Cardiac fibroblast (primary cell): Measurements from ENCODE around the gene TMEM63B.

Source experiments
- DNase-seq, 2 donors: peaks; one replicate each; pipeline versions ENCODE4 v3.0.0 to v3.0.0-alpha.2; 2010; ENCODE audit warnings: low read depth in 2 of 2
- H3K4me3 ChIP-seq, 2 donors: replicated peaks in 1 of 2; 1 replicate in 1 of 2; 2 replicates in 1 of 2; pipeline ENCODE4 v1.5.1; 2011; ENCODE audit warnings: low read depth in 2 of 2, low read length in 2 of 2, mild to moderate bottlenecking in 2 of 2, moderate library complexity in 1 of 2
- TF ChIP-seq, protein P1 (sequence below): IDR thresholded peaks from one replicate; pipeline ENCODE4 v1.5.1; 2011; ENCODE audit warnings: low read depth, mild to moderate bottlenecking, low read length, inconsistent platforms

The TMEM63B gene

DNA sequence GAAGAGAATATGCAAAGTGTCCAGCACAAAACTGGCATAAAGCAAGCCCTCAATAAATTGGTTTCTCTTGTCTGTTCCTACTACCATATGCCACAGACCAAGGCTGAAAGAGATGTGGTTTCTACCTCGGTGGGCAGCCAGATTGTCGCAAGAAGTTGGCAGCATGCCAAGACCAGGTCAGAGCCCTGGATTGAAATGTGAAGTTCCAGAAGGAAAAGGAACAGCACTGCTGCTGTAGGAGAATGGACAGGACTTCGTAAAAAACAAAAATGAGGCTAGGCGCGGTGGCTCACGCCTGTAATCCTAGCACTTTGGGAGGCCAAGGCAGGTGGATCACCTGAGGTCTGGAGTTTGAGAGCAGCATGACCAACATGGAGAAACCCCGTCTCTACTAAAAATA is 22.2 kb upstream of the TMEM63B start:
- peak in 1 of 2 donors; percentile 33 for DNase-seq
- TF ChIP-seq, protein P1, sequence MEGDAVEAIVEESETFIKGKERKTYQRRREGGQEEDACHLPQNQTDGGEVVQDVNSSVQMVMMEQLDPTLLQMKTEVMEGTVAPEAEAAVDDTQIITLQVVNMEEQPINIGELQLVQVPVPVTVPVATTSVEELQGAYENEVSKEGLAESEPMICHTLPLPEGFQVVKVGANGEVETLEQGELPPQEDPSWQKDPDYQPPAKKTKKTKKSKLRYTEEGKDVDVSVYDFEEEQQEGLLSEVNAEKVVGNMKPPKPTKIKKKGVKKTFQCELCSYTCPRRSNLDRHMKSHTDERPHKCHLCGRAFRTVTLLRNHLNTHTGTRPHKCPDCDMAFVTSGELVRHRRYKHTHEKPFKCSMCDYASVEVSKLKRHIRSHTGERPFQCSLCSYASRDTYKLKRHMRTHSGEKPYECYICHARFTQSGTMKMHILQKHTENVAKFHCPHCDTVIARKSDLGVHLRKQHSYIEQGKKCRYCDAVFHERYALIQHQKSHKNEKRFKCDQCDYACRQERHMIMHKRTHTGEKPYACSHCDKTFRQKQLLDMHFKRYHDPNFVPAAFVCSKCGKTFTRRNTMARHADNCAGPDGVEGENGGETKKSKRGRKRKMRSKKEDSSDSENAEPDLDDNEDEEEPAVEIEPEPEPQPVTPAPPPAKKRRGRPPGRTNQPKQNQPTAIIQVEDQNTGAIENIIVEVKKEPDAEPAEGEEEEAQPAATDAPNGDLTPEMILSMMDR: no peak
- no peak overlapping the region for H3K4me3 ChIP-seq

- DNase-seq: no peak
- H3K4me3 ChIP-seq: no peak overlapping the region
Measured at GRCh38 chr6:44105993-44106740, 21.2 kb upstream of the TMEM63B start.

GRCh38 chr6:44107017-44107416 is 20.3 kb upstream of the TMEM63B start:
- no peak for DNase-seq
- TF ChIP-seq, protein P1: no peak
- no peak overlapping the region for H3K4me3 ChIP-seq

More at GRCh38 chr6:44105993-44106740, 21.2 kb upstream of the TMEM63B start:
- TF ChIP-seq, protein P1: no peak

- TF ChIP-seq, protein P1: no peak
- no peak overlapping the region for H3K4me3 ChIP-seq
- no peak for DNase-seq
Measured at GRCh38 chr6:44108471-44108870, 18.9 kb upstream of the TMEM63B start.

GRCh38 chr6:44109212-44109611 is 18.1 kb upstream of the TMEM63B start:
- TF ChIP-seq, protein P1: no peak
- no peak for DNase-seq
- H3K4me3 ChIP-seq: no peak overlapping the region

DNA sequence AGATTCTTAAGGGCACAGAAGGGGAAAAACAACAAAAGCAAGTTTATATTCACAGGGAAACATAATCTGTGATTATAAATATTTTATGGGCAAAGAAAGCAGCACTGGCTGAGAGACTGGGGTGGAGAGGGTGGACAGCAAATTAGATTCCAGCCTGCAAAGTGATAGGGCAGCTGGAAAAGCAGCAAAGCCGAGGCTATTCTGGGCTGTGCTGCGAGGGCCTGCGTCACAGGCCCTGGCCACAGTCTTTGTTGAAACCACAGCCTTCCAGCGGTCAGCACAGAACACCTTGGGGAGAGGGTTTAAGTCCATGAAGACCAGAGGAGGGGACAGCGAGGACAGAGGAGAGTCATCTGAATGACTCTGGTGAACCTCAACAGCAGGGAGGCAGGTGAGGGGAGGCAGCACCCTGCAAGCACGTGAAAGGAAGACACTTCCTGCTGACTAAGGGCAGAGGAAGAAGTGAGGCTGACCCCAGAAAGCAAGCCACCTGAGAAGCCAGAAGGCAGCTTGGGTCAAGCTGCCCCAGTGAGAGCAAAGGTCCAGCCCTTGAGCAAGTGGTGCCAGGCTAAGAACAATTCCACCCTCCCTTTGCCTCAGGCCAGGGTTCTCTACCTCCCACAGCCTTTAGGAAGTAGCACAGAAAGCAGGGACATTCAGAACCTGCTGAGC is 17.2 kb upstream of the TMEM63B start:
- no peak for DNase-seq
- TF ChIP-seq, protein P1: no peak
- no peak overlapping the region for H3K4me3 ChIP-seq
